Measurements from ENCODE around the gene CES1.
"Not testable (repeated sequence)": the region's sequence is repeated elsewhere in the genome, so short reads cannot be mapped to it uniquely, and the experiment has no call there.

The CES1 gene

GRCh38 chr16:55790240-55790639 lies 42.7 kb downstream of the CES1 start:
- not testable (repeated sequence) for DNase-seq (ENCODE audit: low spot score)

GRCh38 chr16:55782793-55783091 lies 50.2 kb downstream of the CES1 start:
- DNase-seq (ENCODE audit: low spot score), result not testable (repeated sequence)

- not testable (repeated sequence) for DNase-seq (ENCODE audit: low spot score)
Observed at GRCh38 chr16:55782091-55782792, 50.7 kb downstream of the CES1 start.

GRCh38 chr16:55781456-55781855 lies 51.4 kb downstream of the CES1 start:
- not testable (repeated sequence) for DNase-seq (ENCODE audit: low spot score)

GRCh38 chr16:55780095-55780407 lies 52.8 kb downstream of the CES1 start:
- not testable (repeated sequence) for DNase-seq (ENCODE audit: low spot score)

- no peak for DNase-seq (ENCODE audit: low spot score)
Observed at GRCh38 chr16:55779402-55780094, 53.3 kb downstream of the CES1 start.

GRCh38 chr16:55778757-55779156 lies 54.1 kb downstream of the CES1 start:
- DNase-seq (ENCODE audit: low spot score), result no peak

GRCh38 chr16:55775857-55776256 lies 57.0 kb downstream of the CES1 start:
- no peak for DNase-seq (ENCODE audit: low spot score)

- no peak for DNase-seq (ENCODE audit: low spot score)
Observed at GRCh38 chr16:55773859-55774549, 58.9 kb downstream of the CES1 start.

GRCh38 chr16:55765161-55765560 lies 67.7 kb downstream of the CES1 start:
- no peak for DNase-seq (ENCODE audit: low spot score)

- peak; percentile 21 for DNase-seq (ENCODE audit: low spot score)
Observed at GRCh38 chr16:55760310-55761001, 72.4 kb downstream of the CES1 start.

- not testable (repeated sequence) for DNase-seq (ENCODE audit: low spot score)
Observed at GRCh38 chr16:55759965-55760309, 73.0 kb downstream of the CES1 start.

- DNase-seq (ENCODE audit: low spot score), result not testable (repeated sequence)
Observed at GRCh38 chr16:55757595-55758527, 75.0 kb downstream of the CES1 start.

GRCh38 chr16:55756963-55757362 lies 75.9 kb downstream of the CES1 start:
- DNase-seq (ENCODE audit: low spot score), result no peak

- no peak for DNase-seq (ENCODE audit: low spot score)
Observed at GRCh38 chr16:55754056-55754455, 78.8 kb downstream of the CES1 start.

GRCh38 chr16:55753145-55753631 lies 79.7 kb downstream of the CES1 start:
- not testable (repeated sequence) for DNase-seq (ENCODE audit: low spot score)

Measured in AG08396 (cell line).